ENCODE results near the gene TAC4. TPM values are rescaled to one million over a fixed set of nuclear protein-coding genes. Genes with fewer than 3 reads are reported as not detected.

The TAC4 gene
- total RNA-seq, 2 donors from 2014 or later: 1.5 to 3.2 TPM

DNA sequence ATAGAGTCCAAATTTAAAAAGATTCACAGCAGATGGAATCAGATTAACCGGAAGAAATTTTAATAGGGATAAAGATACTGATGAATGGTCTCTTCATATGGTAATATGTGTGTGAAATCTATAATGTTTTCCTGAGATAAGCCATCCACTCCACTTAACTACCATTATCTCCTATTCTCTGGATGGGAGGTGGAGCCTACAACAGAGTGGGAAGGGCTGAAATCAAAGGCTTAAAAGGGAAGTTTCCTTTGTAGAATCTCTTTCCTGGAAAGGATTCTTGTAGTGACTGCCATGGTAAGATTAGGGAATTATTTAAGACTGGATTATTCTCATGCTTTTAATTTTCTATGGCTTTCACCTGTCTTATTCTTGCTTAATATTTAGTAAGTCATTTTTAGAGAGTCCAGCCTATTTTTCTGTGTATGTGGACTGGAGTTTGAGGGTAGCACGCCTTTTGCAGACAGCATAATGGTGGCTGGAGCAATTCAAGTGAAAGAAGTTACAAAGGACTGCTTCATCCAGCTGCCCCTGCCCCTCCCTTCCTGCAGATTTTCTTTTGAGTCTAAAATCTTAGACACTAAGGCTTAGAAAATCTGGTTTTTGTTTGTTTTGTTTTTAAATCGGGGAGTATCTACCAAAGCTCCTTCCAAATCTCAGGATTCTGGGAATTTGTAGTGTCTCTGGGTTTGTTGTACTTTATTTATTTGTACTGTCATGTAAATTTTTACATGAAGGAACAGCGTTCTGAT, 32.9 kb downstream of the TAC4 start:
- H3K27me3 Mint-ChIP-seq (ENCODE audit: insufficient read depth): no peaks in the 10 kb centered on the region
- WGBS, 2 experiments (ENCODE audit: insufficient coverage in 1 of 2, insufficient read length in 1 of 2): 54 to 71% methylated on average over 1 to 4 of the region's 4 CpGs
- peak overlapping the region; percentile 6 for H3K9ac ChIP-seq (ENCODE audit: extremely low read depth, low read length, poor library complexity, severe bottlenecking)
- peaks cover 50% of the 10 kb centered on the region for H3K36me3 Mint-ChIP-seq (ENCODE audit: low read depth)
- TF ChIP-seq, protein P1, sequence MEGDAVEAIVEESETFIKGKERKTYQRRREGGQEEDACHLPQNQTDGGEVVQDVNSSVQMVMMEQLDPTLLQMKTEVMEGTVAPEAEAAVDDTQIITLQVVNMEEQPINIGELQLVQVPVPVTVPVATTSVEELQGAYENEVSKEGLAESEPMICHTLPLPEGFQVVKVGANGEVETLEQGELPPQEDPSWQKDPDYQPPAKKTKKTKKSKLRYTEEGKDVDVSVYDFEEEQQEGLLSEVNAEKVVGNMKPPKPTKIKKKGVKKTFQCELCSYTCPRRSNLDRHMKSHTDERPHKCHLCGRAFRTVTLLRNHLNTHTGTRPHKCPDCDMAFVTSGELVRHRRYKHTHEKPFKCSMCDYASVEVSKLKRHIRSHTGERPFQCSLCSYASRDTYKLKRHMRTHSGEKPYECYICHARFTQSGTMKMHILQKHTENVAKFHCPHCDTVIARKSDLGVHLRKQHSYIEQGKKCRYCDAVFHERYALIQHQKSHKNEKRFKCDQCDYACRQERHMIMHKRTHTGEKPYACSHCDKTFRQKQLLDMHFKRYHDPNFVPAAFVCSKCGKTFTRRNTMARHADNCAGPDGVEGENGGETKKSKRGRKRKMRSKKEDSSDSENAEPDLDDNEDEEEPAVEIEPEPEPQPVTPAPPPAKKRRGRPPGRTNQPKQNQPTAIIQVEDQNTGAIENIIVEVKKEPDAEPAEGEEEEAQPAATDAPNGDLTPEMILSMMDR (conservative IDR thresholded peaks at IDR 0.05): no peak
- H3K36me3 ChIP-seq (ENCODE audit: control insufficient read depth, insufficient read depth, low read length): peaks cover 86% of the 10 kb centered on the region
- H3K9me3 Mint-ChIP-seq: no peaks in the 10 kb centered on the region
- peaks cover 45% of the 10 kb centered on the region for H3K4me1 Mint-ChIP-seq
- H3K27me3 ChIP-seq (ENCODE audit: control insufficient read depth, insufficient read depth, low read length, poor library complexity, severe bottlenecking): no peaks in the 10 kb centered on the region
- H3K27ac ChIP-seq (ENCODE audit: low read depth, low read length): peak overlapping the region; percentile 55
- no peak for DNase-seq
- H3K4me3 Mint-ChIP-seq: peak overlapping the region; percentile 43
- peaks cover 14% of the 10 kb centered on the region for H3K4me1 ChIP-seq (ENCODE audit: control insufficient read depth, insufficient read depth, low read length)
- H3K9me3 ChIP-seq (ENCODE audit: control insufficient read depth, low read length): no peaks in the 10 kb centered on the region
- peak overlapping the region; percentile 94 for H3K27ac Mint-ChIP-seq
- peak overlapping the region; percentile 41 for H3K4me3 ChIP-seq (ENCODE audit: low read length)

DNA sequence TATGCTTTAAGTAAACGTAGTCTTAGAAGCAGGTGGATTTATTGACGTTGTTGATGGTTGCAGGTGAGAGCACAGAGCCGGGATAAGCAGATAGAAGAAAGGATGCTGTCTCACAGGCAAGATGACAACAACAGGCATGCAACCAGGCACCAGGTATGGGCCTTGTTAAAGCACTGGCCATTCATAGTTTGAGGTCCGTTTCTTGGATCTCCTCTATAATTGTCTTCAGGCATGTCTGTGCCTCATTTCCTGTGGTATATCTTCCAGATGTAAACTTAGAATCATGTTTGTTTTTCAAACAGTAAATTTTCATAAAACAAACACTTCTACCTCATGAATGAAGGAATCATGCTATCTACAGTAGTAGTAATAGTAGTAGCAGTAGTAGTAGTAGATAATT, 38.8 kb downstream of the TAC4 start:
- no peaks in the 10 kb centered on the region for H3K27me3 ChIP-seq (ENCODE audit: control insufficient read depth, insufficient read depth, low read length, poor library complexity, severe bottlenecking)
- no peak overlapping the region for H3K9ac ChIP-seq (ENCODE audit: extremely low read depth, low read length, poor library complexity, severe bottlenecking)
- H3K4me3 ChIP-seq (ENCODE audit: low read length): no peak overlapping the region
- Mint-ChIP-seq H3K9me3 (no peaks in the 10 kb centered on the region), H3K4me1 (peaks cover 18% of the 10 kb centered on the region), H3K27me3 (ENCODE audit: insufficient read depth) (no peaks in the 10 kb centered on the region), H3K27ac (peak overlapping the region; percentile 17), H3K4me3 (no peak overlapping the region), H3K36me3 (ENCODE audit: low read depth) (peaks cover 44% of the 10 kb centered on the region)
- WGBS, 2 experiments (ENCODE audit: insufficient coverage in 1 of 2, insufficient read length in 1 of 2): 76 to 84% methylated on average over 3 to 4 of the region's 4 CpGs
- no peak overlapping the region for H3K27ac ChIP-seq (ENCODE audit: low read depth, low read length)
- TF ChIP-seq, protein P1 (conservative IDR thresholded peaks at IDR 0.05): no peak
- no peaks in the 10 kb centered on the region for H3K9me3 ChIP-seq (ENCODE audit: control insufficient read depth, low read length)
- peaks cover 6% of the 10 kb centered on the region for H3K4me1 ChIP-seq (ENCODE audit: control insufficient read depth, insufficient read depth, low read length)
- no peak for DNase-seq
- H3K36me3 ChIP-seq (ENCODE audit: control insufficient read depth, insufficient read depth, low read length): peaks cover 80% of the 10 kb centered on the region

DNA sequence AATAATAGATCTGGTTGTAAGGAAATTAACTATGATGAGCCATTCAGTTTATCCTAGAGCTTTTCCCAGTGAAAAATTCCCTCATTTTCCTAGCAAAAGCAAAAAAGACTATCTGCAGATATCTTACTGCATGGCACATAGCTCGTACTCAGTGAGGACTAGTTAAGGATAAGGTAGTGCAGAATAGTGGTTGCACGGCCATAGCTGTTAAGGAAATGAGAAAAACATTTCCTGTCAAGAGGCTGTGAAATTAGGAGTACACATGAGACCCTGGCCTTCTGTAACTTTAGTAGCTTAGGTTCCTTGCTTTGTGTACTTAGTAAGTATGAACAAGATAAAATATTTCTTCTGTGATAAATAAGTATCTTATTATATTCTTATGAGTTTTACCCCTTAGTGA, 49.1 kb downstream of the TAC4 start:
- no peak for DNase-seq
- peak overlapping the region; percentile 71 for H3K27ac Mint-ChIP-seq
- H3K9me3 Mint-ChIP-seq: no peaks in the 10 kb centered on the region
- H3K36me3 ChIP-seq (ENCODE audit: control insufficient read depth, insufficient read depth, low read length): peaks cover 85% of the 10 kb centered on the region
- H3K27ac ChIP-seq (ENCODE audit: low read depth, low read length): no peak overlapping the region
- no peaks in the 10 kb centered on the region for H3K4me1 ChIP-seq (ENCODE audit: control insufficient read depth, insufficient read depth, low read length)
- peaks cover 80% of the 10 kb centered on the region for H3K36me3 Mint-ChIP-seq (ENCODE audit: low read depth)
- WGBS, 2 experiments (ENCODE audit: insufficient coverage in 1 of 2, insufficient read length in 1 of 2): 94 to 100% methylated on average over 2 of the region's 2 CpGs
- H3K4me3 ChIP-seq (ENCODE audit: low read length): no peak overlapping the region
- no peaks in the 10 kb centered on the region for H3K27me3 Mint-ChIP-seq (ENCODE audit: insufficient read depth)
- no peaks in the 10 kb centered on the region for H3K4me1 Mint-ChIP-seq
- TF ChIP-seq, protein P1 (conservative IDR thresholded peaks at IDR 0.05): no peak
- no peak overlapping the region for H3K4me3 Mint-ChIP-seq
- no peaks in the 10 kb centered on the region for H3K27me3 ChIP-seq (ENCODE audit: control insufficient read depth, insufficient read depth, low read length, poor library complexity, severe bottlenecking)
- no peak overlapping the region for H3K9ac ChIP-seq (ENCODE audit: extremely low read depth, low read length, poor library complexity, severe bottlenecking)
- no peaks in the 10 kb centered on the region for H3K9me3 ChIP-seq (ENCODE audit: control insufficient read depth, low read length)

All from endodermal cell (in vitro differentiated cells).